Kidney epithelial cell (primary cell): ENCODE measurements around the gene GDPD1. TPM values are rescaled to one million over a fixed set of nuclear protein-coding genes. Genes with fewer than 3 reads are reported as not detected.
A peak's percentile ranks its signal among the peaks of the same experiment; 100 is the strongest.
"Not testable (repeated sequence)": the region's sequence is repeated elsewhere in the genome, so short reads cannot be mapped to it uniquely, and the experiment has no call there.

Source experiments
- DNase-seq: peaks from one replicate; pipeline ENCODE4 v3.0.0-alpha.2; 2010; ENCODE audit warnings: low read depth
- H3K27me3 ChIP-seq: 2 replicates; pipeline ENCODE4 v1.6.0; 2011; ENCODE audit warnings: low read length; ENCODE audit not compliant: control insufficient read depth, insufficient read depth
- H3K36me3 ChIP-seq: 2 replicates; pipeline ENCODE4 v1.5.1; 2011; ENCODE audit warnings: low read length; ENCODE audit not compliant: control insufficient read depth, insufficient read depth
- H3K4me3 ChIP-seq: 2 replicates; pipeline ENCODE4 v1.5.1; 2011; ENCODE audit warnings: low read depth, mild to moderate bottlenecking, control low read depth, low read length
- CTCF ChIP-seq: IDR thresholded peaks from 2 replicates; pipeline ENCODE4 v1.5.1; 2011; ENCODE audit warnings: mild to moderate bottlenecking, moderate library complexity, low read length, control low read depth, inconsistent platforms; ENCODE audit not compliant: insufficient read depth, poor library complexity, severe bottlenecking
- total RNA-seq: library from RNA; depleted of rRNA; stranded (reverse); fragments of >200 nt; gene quantifications from 2 replicates; pipeline ENCODE4 v1.2.3, GENCODE V29; 2015

Gene GDPD1
- total RNA-seq, 1 donor from 2014 or later: 1.7 TPM

- Histone ChIP-seq H3K36me3 (no peaks in the 10 kb centered on the region), H3K27me3 (no peaks in the 10 kb centered on the region), H3K4me3 (no peak overlapping the region)
- no peak for DNase-seq
- TF ChIP-seq CTCF: no peak
Measured at GRCh38 chr17:59199398-59199797, 20.9 kb upstream of the GDPD1 start.

- Histone ChIP-seq H3K36me3 (no peaks in the 10 kb centered on the region), H3K4me3 (no peak overlapping the region), H3K27me3 (no peaks in the 10 kb centered on the region)
- no peak for DNase-seq
- no peak for TF ChIP-seq CTCF
Measured at GRCh38 chr17:59202320-59202719, 18.0 kb upstream of the GDPD1 start.

- H3K36me3 ChIP-seq: no peaks in the 10 kb centered on the region
- no peak for TF ChIP-seq CTCF
- no peak overlapping the region for H3K4me3 ChIP-seq
- no peaks in the 10 kb centered on the region for H3K27me3 ChIP-seq
- no peak for DNase-seq
Measured at GRCh38 chr17:59219370-59219769, 941 bp upstream of the GDPD1 start.

- DNase-seq: no peak
- Histone ChIP-seq H3K27me3 (no peaks in the 10 kb centered on the region), H3K36me3 (no peaks in the 10 kb centered on the region), H3K4me3 (peak overlapping the region; percentile 23)
- no peak for TF ChIP-seq CTCF
Measured at GRCh38 chr17:59219992-59220327, 351 bp upstream of the GDPD1 start.

GRCh38 chr17:59221159-59221847, 992 bp downstream of the GDPD1 start:
- H3K27me3 ChIP-seq: no peaks in the 10 kb centered on the region
- no peaks in the 10 kb centered on the region for H3K36me3 ChIP-seq
- TF ChIP-seq CTCF: no peak
- peak overlapping the region; percentile 86 for H3K4me3 ChIP-seq
- DNase-seq: no peak

- no peaks in the 10 kb centered on the region for H3K36me3 ChIP-seq
- TF ChIP-seq CTCF: no peak
- no peak overlapping the region for H3K4me3 ChIP-seq
- no peaks in the 10 kb centered on the region for H3K27me3 ChIP-seq
- no peak for DNase-seq
Measured at GRCh38 chr17:59223813-59224212, 3.5 kb downstream of the GDPD1 start.

GRCh38 chr17:59228588-59228987, 8.3 kb downstream of the GDPD1 start:
- H3K27me3 ChIP-seq, DNase-seq, H3K36me3 ChIP-seq, H3K4me3 ChIP-seq: not testable (repeated sequence)
